Left kidney (tissue), 2 donors: Measurements from ENCODE around the gene ABCA13. TPM values are rescaled to one million over a fixed set of nuclear protein-coding genes. Genes with fewer than 3 reads are reported as not detected.
A peak's percentile ranks its signal among the peaks of the same experiment; 100 is the strongest.

Source experiments
- DNase-seq: peaks from one replicate; pipeline ENCODE4 v3.0.0-alpha.2; 2013
- polyA plus RNA-seq: library from polyadenylated mRNA; unstranded; fragments of 120-200 nt; gene quantifications from one replicate; pipeline ENCODE4 v1.2.1, GENCODE V29; 2013; ENCODE audit not compliant: insufficient read length

ABCA13 gene
- polyA plus RNA-seq, 1 donor: 0.95 TPM

DNA sequence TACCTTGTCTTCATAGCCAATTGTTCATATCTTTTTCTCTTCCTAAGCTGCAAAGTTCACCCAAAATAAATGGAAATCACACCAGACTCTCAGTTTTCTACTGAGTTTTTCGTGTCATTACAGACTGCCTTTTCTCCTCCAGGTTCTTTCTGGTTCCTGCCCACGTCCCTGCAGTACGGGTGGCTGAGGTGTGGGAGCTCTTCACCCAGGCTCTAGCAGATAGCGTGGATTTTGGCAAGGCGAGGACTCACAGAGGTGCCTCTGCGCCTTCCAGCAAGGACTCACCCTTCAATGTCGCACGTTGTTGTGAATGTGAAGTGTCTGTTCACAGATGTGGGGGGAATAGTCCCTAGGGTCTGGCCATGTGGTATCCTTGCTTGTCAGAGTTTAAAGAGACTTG is 71.6 kb downstream of the ABCA13 start:
- no peak for DNase-seq

DNA sequence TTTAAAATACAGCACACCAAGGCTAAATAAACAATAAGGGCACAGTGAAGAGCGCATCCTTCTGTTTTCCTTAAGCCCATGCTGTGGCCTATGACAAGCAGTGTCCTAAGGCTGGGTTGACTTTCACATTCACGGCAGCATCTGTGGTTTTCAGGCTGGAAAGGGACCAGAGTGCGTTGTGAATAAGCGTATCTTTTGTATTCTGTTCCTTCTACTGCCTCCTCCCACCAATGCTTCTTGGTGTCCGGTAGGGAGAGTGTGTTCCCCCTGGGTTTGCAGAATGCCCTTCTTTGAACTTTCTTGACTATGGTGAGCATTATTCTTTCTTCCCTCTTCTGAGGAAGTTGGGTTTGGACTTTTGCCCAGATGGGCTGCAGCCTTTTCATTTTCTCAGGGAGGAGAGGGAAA is 73.6 kb downstream of the ABCA13 start:
- DNase-seq: peak; percentile 19

DNA sequence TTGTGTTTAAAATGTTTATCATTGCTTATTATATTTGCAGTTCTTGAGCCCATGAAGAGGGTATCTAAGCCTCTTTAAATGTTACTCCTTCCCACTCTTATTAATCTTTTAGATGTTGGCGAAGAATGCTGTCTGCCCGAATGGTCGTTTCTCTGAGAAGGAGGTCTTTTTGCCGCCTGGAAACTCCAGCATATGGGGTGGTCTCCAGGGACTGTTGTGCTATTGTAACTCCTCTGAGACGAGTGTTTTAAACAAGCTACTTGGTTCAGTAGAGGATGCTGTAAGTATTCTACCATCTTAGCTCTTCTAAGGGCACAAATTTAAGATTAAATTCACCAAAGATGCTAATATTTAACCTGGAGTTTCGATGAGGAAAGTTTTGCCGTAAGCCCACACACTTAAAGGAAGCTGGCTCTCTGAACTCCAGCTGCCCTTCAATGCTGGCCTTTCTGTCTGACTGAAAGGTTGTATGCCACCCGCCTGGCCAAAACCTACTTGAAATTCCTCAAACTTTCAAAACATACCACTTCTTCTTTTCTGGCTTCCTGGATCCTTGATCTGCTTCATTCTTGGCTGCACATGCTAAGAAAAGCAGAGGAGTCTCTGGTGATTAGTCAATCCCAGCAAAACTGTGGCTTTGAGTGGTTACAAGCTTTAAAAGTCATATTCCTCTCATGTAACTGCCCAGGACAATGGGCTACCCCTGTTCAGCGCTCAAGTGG is 74.7 kb downstream of the ABCA13 start:
- no peak for DNase-seq

DNA sequence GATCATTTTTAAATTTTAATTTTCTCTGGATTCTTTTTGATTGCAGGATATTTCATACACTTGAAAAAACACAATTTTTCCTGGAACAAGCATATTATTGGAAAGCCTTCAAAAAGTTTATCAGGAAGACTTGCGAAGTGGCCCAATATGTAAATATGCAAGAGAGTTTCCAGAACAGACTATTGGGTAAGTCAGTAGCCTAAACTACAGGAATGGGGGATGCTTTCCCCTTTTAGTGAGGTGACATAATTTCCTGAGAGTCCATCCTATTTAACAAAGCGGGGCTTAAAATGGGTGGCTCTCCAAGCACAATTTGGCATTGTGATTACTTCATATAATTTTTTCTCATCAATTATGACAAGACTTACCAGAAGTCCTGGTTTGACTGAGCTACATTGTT is 77.9 kb downstream of the ABCA13 start:
- no peak for DNase-seq

DNA sequence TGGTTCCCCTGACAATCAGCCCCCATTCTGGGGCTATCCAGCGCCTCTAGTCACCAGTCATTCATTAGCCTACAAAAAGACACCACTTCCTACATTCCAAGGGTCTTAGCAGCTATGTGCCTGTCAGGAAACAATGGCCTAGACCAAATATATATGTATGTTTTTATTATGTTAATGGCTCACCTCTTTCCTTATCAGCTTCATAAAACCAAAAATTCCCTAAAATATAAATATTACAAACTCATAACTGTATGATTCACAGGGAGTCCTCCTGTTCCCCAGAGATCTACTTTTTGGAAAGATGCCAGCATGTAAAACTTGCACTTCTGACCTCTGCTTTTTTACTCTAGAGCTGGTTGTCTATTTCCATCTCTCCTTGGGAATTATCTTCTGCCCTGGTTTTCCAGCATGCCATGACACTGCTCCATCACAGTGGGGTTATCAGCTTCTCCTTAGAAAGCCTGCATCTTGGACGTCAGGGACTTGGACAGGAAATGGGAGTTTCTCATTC is 79.2 kb downstream of the ABCA13 start:
- DNase-seq: no peak

DNA sequence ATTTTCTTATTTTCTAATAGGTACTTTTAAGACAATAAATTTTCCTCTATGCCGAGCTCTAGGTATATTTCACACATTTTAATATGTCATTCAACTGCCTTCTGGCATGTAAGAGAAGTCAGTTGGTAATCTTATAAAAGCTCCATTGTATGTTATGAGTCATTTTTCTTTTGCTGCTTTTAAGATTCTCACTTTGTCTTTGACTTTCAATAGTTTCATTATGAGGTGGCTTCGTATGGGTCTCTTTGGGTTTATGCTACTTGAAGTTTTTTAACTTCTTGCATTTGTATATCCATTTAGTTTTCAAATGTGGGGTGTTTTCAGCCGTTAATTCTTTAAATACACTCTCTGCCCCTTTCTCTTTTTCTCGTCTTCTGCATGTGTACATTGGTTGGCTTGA is 80.5 kb downstream of the ABCA13 start:
- DNase-seq: no peak

DNA sequence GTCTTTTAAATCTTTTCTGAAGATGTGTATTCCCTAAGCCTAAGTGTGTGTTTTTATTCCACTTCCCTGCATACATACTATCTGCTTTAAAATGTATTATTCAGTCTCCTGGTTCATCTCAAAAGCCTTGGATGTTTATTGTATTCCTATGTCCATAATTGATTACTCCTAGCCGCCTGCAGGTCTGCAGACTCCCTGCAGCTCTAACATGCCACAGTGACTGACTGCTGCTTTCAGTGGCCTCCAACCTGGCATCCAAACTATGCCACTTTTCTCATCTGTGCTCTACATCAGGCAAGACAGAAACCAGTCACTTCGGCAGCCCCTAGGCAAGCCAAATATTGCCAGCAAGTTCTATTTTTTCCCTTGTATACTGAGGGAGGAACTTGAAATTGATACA is 81.7 kb downstream of the ABCA13 start:
- no peak for DNase-seq

DNA sequence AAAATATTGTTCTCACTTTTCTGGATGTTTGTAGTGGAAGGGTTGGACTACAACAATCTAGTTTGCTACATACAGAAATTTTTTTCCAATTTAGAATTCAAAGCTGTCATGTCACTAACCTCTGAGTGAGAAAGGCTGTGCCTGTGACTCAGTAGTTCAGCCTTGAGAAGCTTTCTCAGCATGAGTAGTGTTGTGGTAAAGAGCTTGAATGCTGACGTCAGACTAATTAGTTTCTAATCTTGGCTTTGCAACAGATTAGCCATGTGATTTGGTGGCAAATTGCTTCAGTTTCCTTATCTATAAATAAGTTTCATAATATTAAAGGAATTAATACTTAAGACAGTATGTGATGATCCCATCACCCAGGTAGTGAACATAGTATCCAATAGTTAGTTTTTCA is 83.8 kb downstream of the ABCA13 start:
- no peak for DNase-seq

DNA sequence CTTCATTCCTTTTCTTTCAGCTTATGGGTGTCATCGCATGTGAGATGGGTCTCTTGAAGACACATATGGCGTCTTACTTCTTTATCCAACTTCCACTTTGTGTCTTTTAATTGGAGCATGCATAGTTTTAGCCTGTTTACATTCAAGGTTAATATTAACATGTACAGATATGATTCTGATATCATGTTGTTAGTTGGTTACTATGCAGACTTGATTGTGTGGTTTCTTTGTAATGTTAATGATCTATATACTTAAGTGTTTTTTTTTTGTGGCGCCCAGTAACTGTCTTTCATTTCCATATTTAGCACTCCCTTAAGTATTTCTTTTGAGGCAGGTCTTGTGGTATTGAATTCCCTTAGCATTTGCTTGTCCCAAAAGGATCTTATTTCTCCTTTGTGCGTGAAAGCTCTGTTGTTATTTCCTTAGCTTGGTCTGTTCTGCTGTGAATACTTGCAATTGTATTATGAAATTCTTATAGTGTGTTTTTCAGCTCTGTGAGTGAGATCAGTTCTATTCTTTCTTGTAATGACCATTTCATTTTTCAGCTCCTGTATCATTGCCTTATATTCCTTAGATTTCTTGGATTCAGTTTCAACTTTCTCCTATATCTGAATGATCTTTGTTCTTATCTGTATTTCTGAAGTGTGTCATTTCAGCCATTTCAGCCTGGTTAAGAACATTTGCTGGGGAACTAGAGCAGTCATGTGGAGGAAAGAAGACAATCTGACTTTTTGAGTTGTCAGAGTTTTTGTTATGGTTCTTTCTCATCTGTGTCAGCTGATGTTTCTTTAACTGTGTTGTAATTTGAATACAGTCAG is 88.4 kb downstream of the ABCA13 start:
- DNase-seq: no peak

DNA sequence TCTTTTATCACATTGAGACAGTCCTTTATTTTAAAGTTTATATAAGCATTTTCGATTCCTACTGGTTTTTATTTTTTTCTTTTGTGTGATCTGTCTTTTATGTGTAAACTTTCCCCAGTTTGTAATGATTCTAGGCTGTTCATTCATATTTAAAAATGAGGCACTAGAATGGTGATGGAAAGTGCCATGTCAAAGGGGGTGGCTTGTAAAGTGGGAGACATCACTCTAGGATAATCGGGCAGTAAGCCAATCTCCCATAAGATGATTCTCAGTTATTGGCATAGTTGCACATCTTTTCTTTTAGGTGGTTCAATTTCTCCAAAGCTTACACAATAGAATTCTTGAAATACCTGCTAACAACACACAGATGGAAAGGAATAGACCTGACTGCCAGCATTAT is 90.4 kb downstream of the ABCA13 start:
- no peak for DNase-seq

DNA sequence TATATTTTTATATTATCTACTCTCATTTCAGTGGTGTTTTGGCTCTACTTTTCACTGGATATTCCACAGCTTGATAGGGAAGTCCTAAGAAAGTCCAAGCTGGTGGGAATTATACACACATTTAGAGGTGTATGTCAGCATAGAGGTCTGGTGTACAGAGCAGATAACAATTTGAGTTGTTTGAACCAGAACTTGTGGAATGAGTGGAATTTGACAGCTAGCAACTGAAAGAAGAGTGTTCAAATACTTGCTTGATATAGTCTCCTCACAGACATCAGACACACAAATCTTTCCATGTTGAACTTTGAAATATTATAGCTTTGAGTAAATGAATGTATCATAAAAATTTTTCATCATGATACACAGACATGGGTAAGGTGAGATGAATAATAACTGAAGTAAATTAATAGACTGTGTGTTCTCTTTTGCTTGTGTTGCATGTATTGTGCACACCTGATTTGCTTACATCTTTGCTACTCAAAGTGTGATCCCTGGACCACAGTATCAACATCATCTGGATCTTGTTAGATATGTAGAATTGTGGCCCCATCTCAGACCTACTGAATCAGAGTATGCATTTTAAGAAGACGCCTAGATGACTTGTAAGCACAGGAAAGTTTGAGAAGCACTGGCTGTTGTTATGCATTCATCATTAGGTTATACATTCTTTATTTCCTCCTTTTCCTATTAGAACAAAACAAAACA is 91.5 kb downstream of the ABCA13 start:
- no peak for DNase-seq

DNA sequence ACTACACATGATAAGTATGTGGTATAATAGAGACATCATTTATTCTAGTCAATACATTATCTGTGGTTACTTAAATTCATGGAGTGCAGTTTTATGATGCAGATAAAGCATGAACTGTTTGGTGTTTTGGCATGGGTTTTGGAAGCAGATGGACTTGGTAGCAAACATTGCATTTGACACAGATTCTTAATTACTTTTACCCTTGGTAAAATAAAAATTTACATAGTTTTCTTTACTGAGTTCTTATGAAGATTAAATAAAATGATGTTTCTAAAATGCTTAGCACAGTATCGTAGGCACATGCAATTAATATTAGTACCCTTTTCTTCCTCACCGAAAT is 92.0 kb downstream of the ABCA13 start:
- DNase-seq: no peak

DNA sequence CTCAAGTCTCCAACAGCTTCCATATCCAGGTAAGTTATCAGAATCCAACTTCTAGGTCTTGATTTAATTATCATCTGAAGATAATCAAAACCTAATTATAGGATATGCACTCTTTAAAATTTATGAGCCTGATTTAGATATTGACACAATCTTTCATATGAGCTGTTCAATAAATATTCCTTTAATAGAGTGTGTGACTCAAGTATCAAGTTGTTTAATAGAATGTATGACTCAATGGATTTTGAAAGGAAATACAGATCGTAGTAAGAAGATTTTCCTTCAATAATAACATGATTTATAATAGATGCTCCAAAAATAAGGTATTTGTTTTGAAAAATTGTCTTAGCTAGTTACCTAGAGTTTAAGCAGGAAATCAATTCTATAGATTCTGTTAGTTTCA is 97.8 kb downstream of the ABCA13 start:
- DNase-seq: no peak

DNA sequence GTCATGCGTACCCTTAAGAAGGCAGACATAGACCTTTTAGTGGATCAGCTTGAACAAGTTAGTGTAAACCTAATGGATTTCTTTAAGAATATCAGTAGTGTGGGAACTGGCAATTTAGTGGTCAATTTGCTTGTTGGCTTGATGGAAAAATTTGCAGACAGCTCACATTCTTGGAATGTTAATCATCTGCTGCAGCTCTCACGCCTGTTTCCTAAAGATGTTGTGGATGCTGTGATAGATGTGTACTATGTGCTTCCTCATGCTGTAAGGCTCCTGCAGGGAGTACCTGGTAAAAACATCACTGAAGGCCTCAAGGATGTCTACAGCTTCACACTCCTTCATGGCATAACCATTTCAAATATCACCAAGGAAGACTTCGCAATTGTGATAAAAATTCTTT is 103.4 kb downstream of the ABCA13 start:
- DNase-seq: no peak

DNA sequence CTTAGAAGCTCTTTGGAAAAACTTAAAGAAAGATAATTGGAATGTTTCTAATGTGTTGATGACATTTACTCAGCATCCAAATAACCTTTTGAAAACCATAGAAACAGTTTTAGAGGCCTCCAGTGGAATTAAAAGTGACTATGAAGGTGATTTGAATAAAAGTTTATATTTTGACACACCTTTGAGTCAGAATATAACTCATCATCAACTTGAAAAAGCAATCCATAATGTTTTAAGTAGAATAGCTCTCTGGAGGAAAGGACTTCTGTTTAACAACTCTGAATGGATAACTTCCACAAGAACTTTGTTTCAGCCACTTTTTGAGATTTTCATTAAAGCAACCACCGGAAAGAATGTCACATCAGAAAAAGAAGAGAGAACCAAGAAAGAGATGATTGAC is 108.2 kb downstream of the ABCA13 start:
- DNase-seq: no peak

DNA sequence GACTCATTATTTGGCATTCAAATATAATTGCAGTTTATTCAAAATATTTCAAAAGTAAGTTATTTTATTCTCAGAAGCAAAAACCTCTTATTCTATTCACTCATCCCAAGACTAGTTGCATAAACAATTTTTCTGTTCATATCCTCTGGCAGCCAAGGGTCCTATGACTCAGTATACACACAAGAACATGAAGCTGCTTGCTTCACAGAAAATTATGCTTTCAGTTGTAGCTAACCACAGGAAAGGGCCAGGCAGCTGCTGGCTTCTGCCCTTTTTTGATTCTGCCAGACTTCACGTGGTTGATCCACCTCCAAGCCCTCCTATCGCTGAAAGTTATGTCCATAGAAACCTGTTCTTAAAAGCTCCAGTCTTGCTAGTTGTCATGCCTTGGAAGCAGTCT is 108.8 kb downstream of the ABCA13 start:
- no peak for DNase-seq

DNA sequence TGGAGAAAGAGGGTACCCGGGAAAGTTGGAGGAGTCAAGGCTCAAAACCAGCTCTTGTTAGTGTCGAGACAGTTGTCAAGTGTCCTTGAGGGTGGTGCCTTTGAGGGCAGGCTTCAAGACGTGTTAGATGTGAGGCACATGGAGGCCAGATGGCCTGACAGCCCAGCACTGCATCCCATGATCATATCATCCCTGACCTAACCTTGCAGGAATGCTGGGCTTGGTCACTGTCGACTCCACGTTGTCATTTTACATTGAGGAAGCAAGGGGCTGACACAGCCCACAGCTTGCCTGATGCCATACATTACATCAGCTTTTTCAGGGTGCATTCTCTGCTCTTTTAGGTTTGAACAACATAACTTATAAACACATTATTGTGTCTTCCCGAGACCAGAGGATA is 114.1 kb downstream of the ABCA13 start:
- no peak for DNase-seq

DNA sequence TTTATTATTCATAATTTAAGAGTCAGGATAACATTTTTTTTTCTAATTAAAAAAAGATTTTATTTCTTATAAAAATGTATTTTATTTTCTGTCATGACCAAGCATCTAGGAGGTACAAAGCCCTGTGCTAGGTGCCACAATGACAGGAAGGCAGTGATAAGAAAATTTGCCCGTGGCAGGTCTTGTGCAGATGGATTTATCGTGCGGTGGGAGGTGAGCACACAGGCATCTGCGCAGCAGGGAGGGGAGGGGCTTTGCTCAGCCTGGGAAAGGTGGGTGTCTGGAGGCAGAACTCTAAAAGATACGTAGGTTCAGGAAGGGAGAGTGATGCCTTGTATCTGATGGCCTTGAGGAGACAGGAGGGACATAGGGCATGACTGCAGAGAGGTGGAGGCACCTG is 115.6 kb downstream of the ABCA13 start:
- no peak for DNase-seq

DNA sequence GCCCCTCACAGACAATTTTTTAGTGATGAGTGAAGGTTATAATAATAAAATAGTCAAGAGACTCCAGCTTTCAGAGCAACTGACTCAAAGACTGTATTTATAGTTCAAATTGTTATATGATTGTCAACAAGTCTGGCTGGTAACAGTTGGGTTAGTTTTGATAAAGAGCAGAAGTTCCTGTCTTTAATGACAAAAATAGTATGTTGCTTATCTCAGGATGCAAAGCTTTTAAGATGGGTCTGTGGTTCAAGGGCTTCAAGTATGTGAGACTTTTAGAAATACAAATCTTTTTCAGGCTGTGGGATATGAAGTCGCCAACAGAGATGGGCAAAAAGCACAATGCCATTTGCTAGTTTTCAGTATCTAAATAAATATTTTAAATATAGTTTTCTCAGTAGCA is 118.4 kb downstream of the ABCA13 start:
- no peak for DNase-seq

DNA sequence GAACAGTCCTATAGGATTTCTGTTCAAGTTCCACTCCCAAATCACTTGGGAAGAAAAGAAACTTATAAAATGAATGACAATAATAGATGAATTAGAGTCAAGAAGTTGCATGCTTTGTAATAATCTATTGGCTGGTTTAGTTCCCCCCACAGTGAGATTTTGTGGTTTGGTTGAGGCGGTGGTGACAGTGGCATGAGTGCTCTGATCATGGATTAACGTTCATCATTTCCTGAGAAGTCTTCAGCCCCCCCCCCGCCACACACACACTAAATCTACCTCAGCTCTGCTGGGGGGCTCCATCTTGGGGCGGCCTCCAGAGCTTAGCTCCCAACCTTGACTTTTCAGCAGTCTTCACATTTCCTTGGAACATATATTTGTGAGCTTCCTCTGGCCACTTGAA is 121.7 kb downstream of the ABCA13 start:
- no peak for DNase-seq

DNA sequence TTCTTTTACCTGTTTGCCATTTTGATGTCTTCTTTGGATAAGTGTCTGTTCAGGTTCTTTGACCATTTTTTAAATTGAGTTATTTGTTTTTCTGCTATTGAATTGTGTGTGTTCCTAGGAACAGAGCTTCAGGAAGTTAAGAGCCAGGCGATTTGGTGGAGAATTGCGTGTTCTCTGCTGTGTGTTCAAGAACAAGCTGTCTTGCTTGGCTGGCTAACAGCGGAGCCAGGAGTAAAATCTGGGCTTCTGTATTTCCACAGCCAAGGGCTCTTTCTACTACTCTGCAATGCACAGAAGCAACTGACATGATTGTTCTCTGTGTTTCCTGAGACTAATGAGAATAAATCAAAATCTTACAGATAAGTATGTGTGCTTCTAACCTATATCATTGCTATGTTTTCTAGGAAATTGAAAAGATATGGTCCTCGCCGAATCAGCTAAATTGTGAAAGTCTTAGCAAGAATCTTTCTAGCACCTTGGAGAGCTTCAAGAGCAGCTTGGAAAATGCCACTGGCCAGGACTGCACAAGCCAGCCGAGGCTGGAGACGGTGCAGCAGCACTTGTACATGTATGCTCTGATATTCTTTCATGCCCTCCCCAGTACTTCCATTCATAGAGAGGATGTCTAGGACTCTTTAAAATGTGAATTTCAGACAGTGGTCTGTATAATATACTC is 124.2 kb downstream of the ABCA13 start:
- DNase-seq: no peak

DNA sequence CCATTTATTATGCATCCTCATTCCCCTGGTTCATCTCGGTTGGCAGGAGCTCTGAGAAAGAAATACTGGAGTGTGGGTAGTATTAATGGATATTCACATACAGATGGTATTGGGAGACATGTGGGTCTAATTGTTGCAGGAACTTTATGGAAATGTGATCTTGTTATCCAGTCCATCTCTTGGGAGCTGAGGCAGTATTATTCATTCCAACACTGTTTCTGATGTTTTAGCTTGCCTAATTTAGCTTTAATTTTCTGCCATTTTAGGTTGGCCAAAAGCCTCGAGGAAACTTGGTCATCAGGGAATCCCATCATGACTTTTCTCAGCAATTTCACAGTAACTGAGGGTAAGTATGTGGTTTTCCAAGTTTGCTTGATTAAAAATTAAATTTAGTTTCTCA is 125.7 kb downstream of the ABCA13 start:
- no peak for DNase-seq

DNA sequence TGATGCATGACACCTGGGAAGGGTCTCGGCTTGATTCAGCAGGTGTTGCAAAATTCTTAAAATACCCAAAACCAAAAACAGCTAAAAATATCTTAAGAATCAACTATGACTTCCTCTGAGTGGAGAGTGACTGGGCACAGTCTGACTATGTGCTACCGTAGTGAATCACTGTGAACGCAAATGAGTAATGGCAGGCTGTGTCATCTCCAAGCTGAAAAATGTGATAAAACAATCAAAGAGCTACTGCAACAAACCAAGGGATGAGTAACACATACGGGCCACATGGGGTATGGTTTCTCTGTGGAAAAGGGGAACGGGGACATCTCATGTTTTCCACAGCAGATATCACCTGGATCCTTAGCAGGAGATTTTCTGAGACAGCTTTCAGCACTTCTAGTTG is 127.5 kb downstream of the ABCA13 start:
- no peak for DNase-seq
